Mucosa of descending colon (tissue), 3 donors: ENCODE results near the gene KTN1. TPM values are rescaled to one million over a fixed set of nuclear protein-coding genes. Genes with fewer than 3 reads are reported as not detected.

Experiments used
- ATAC-seq: fragments of 200-7000 bp; cut with Tn5 transposase; one replicate; pipeline ENCODE4 v1.9.1; 2020; ENCODE audit warnings: mild to moderate bottlenecking, moderate library complexity
- DNase-seq, 3 donors: peaks; one replicate each; pipeline ENCODE4 v3.0.0-alpha.2; 2020
- H3K36me3 ChIP-seq: fragments of 200-600 bp; one replicate; pipeline ENCODE4 v1.8.0; 2021; ENCODE audit warnings: low read depth, mild to moderate bottlenecking
- H3K4me1 ChIP-seq: fragments of 200-600 bp; one replicate; pipeline ENCODE4 v1.8.0; 2021; ENCODE audit warnings: low read depth, mild to moderate bottlenecking
- H3K4me3 ChIP-seq: fragments of 200-600 bp; one replicate; pipeline ENCODE4 v1.8.0; 2021; ENCODE audit warnings: mild to moderate bottlenecking
- H3K9me3 ChIP-seq: fragments of 200-600 bp; one replicate; pipeline ENCODE4 v1.8.0; 2021; ENCODE audit warnings: mild to moderate bottlenecking
- intact Hi-C, 2 donors: fragments of 100-400 bp; cut with DNase I in 1 of 2; cut with micrococcal nuclease in 1 of 2; formaldehyde crosslinking; loops; one replicate each; pipeline versions ENCODE4 v1.11.0 to v1.11.1; 2022; cut with DNase I, micrococcal nuclease
- total RNA-seq, 3 donors: library from RNA; stranded (reverse); fragmentation: NEBNext Ultra II Directional in 2 of 3; extraction: Animal tissue kit (Norgen Biotek cat#: 25700) in 2 of 3; gene quantifications; one replicate each; pipeline versions ENCODE4 v1.2.1 to v1.2.4, GENCODE V29; 2021 to 2023
- TF ChIP-seq, protein P1 (sequence below): fragments of 200-600 bp; IDR thresholded peaks from one replicate; pipeline ENCODE4 v1.8.0; 2022; ENCODE audit warnings: antibody characterized with exemption, mild to moderate bottlenecking
- donor health status: DM: no; HTN: no; CAD: no; lungs with moderate emphysema.
- donor health status: DM: no; HTN: no; CAD: no.
- donor health status: DM: no; HTN: yes; CAD: no.

The KTN1 gene
- total RNA-seq, 3 donors from 2014 or later = 181 to 299 (median 251) TPM

DNA sequence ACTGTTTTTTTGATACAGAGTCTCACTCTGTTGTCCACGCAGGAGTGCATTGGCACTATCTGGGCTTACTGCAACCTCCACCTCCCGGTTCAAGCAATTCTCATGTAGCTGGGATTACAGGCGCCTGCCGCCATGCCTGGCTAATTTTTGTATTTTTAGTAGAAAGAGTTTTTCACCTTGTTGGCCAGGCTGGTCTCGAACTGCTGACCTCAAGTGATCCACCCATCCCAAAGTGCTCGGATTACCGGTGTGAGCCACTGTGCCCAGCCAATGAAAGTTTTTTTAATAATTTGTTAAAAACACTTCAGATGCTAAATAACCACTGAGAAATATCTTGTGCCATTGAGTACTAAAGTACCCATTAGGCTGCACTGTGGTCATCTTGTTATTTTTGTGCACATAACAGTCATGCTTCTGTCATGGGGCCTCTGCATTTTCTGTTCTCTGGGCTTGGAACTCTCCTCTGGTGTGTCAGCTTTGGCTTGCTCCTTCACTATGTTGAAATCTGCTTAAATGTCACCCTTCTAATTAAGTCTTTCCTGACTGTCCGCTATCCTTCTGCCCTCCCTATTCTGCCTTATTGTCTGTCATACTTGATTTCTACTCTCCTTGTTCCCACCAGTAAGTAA lies 105.1 kb downstream of the KTN1 start:
- Histone ChIP-seq H3K9me3 (no peaks in the 10 kb centered on the region), H3K4me1 (no peaks in the 10 kb centered on the region), H3K4me3 (no peak overlapping the region), H3K36me3 (no peaks in the 10 kb centered on the region)
- ATAC-seq (no peak), DNase-seq (no peak)
- TF ChIP-seq, protein P1, sequence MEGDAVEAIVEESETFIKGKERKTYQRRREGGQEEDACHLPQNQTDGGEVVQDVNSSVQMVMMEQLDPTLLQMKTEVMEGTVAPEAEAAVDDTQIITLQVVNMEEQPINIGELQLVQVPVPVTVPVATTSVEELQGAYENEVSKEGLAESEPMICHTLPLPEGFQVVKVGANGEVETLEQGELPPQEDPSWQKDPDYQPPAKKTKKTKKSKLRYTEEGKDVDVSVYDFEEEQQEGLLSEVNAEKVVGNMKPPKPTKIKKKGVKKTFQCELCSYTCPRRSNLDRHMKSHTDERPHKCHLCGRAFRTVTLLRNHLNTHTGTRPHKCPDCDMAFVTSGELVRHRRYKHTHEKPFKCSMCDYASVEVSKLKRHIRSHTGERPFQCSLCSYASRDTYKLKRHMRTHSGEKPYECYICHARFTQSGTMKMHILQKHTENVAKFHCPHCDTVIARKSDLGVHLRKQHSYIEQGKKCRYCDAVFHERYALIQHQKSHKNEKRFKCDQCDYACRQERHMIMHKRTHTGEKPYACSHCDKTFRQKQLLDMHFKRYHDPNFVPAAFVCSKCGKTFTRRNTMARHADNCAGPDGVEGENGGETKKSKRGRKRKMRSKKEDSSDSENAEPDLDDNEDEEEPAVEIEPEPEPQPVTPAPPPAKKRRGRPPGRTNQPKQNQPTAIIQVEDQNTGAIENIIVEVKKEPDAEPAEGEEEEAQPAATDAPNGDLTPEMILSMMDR = no peak
- intact Hi-C loops = loop anchor here in 1 of 2 donors (10.0 kb wide), 1 partner anchor 790 kb away; no protein-coding TSS in a partner anchor

DNA sequence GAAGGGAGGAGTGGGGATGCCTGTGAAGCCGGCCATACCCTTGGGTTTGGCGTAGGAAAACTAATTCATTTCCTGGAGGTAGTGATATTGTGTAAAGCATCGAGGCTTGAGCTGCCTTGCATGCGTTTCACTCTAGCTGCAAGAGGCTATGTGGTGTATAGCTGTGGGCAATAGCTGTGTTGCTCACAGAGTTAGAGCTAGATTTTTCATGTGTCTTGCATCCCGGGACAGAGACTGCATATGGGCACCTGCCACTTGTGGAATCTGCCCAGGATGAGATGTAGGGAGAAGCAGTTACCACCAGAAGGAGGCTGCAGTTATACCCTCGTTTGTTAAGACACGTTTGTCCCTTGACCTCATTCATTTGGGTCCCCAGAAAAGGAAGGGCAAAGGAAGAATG lies 106.7 kb downstream of the KTN1 start:
- TF ChIP-seq, protein P1 = no peak
- ATAC-seq = no peak
- no peak for DNase-seq
- Histone ChIP-seq H3K9me3 (no peaks in the 10 kb centered on the region), H3K36me3 (no peaks in the 10 kb centered on the region), H3K4me1 (no peaks in the 10 kb centered on the region), H3K4me3 (no peak overlapping the region)
- intact Hi-C loops = loop anchor here in 1 of 2 donors (10.0 kb wide), 1 partner anchor 788 kb away; no protein-coding TSS in a partner anchor

- no peak for ATAC-seq
- Histone ChIP-seq H3K36me3 (no peaks in the 10 kb centered on the region), H3K4me1 (no peaks in the 10 kb centered on the region), H3K9me3 (no peaks in the 10 kb centered on the region), H3K4me3 (no peak overlapping the region)
- no peak for DNase-seq
- TF ChIP-seq, protein P1 = no peak
- intact Hi-C loops = loop anchor here in 1 of 2 donors (10.0 kb wide), 1 partner anchor 786 kb away; no protein-coding TSS in a partner anchor
Measured at GRCh38 chr14:55688566-55688965, 108.6 kb downstream of the KTN1 start.

DNA sequence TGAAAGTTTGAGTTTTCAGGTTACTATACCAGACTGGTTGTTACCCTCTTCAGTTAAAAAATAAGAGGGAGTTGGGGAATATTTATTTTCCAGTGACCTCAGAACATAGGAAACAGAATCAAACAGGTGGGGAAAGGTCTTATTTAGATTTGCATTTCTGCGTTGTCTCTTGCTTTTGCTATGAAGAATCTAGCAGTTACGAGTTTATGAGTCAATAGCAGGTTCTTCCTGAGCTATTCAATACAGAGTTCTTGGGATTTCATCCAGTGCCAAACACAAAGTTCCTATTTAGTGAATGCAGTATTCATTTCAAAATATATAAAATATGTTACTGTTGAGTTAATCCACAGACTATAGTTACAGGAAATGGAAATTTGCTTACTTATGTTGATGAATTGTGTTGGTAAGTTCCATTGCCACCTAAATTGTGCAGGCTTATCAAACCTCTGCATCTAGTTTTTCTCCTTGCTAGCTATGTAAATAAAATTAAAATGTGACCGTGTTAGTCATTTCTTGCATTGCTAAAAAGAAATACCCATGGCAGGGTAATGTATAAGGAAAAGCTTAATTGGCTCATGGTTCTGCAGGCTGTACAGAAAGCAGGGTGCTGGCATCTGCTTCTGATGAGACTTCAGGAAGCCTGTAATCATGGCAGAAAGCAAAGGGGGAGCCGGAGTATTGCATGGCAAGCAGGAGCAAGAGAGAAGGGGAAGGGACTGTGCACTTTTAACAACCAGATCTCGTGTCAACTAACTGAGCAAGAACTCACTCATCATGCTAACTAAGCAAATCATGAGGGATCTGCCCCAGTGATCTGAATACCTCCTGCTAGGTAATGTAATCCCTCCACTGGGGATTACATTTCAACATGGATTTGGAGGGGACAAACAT lies 110.2 kb downstream of the KTN1 start:
- DNase-seq = no peak
- TF ChIP-seq, protein P1 = no peak
- intact Hi-C loops = loop anchor here in 1 of 2 donors (10.0 kb wide), 1 partner anchor 785 kb away; no protein-coding TSS in a partner anchor

DNA sequence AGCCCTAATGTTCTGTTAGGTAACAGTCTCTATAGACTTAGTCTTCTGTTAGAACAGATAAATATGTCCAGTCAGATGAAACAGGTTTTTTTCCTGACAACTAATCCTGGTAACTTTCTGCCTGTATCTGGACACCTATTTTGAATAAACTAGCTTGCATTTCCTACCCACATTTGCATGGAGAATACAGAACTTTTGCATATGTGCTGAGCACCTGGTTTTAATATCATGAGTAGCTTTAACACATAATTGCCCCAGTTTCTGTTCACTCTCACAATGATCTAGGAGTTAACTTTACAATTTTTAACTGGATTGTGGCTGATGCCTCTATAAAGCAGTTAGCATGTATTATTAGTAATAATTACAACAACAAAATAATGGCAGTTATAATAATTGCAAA lies 111.7 kb downstream of the KTN1 start:
- ATAC-seq (no peak), DNase-seq (no peak)
- TF ChIP-seq, protein P1 = no peak
- Histone ChIP-seq H3K36me3 (no peaks in the 10 kb centered on the region), H3K4me3 (no peak overlapping the region), H3K9me3 (no peaks in the 10 kb centered on the region), H3K4me1 (peaks cover 4% of the 10 kb centered on the region)
- intact Hi-C loops = no loop called here

More for the DNA sequence above, 110.2 kb downstream of the KTN1 start:
- Histone ChIP-seq H3K9me3 (no peaks in the 10 kb centered on the region), H3K4me1 (no peaks in the 10 kb centered on the region), H3K36me3 (no peaks in the 10 kb centered on the region), H3K4me3 (no peak overlapping the region)
- ATAC-seq = no peak
